Body of pancreas (tissue), 4 donors: Measurements from ENCODE around the gene CRX. TPM values are rescaled to one million over a fixed set of nuclear protein-coding genes. Genes with fewer than 3 reads are reported as not detected.
"Not testable (repeated sequence)": the region's sequence is repeated elsewhere in the genome, so short reads cannot be mapped to it uniquely, and the experiment has no call there.

Experiments used
- ATAC-seq: fragments of 150-250 bp; one replicate; pipeline ENCODE4 v1.9.1; 2016
- DNase-seq, 4 donors: peaks; one replicate each; pipeline ENCODE4 v3.0.0-alpha.2; 2019
- H3K27ac ChIP-seq, 4 donors: fragments of 200-600 bp; sonication (generic); 1 replicate in 3 of 4; 2 replicates in 1 of 4; pipeline versions ENCODE4 v1.5.1 to v1.6.1; 2016 to 2019; ENCODE audit warnings: mild to moderate bottlenecking in 1 of 4, mixed read lengths in 1 of 4, moderate library complexity in 1 of 4
- H3K27me3 ChIP-seq, 2 donors: fragments of 200-600 bp; sonication (generic); one replicate each; pipeline ENCODE4 v1.6.0; 2016; ENCODE audit warnings: mild to moderate bottlenecking in 1 of 2
- H3K36me3 ChIP-seq, 2 donors: fragments of 200-600 bp; sonication (generic); replicated peaks in 1 of 2; 2 replicates each; pipeline ENCODE4 v1.5.1; 2016; ENCODE audit warnings: low read depth in 2 of 2; ENCODE audit not compliant: insufficient read depth in 1 of 2
- H3K4me1 ChIP-seq: fragments of 200-600 bp; sonication (generic); one replicate; pipeline ENCODE4 v1.6.0; 2016
- H3K4me3 ChIP-seq, 2 donors: fragments of 200-600 bp; sonication (generic); 1 replicate in 1 of 2; 2 replicates in 1 of 2; pipeline ENCODE4 v1.5.1; 2016 to 2019
- H3K9me3 ChIP-seq, 3 donors: fragments of 200-600 bp; sonication (generic); 1 replicate in 2 of 3; 2 replicates in 1 of 3; pipeline ENCODE4 v1.5.1; 2016
- POLR2A ChIP-seq, 3 donors: fragments of 450-650 bp; IDR thresholded peaks; one replicate each; pipeline ENCODE4 v1.6.1; 2016; ENCODE audit warnings: antibody characterized with exemption in 3 of 3, mild to moderate bottlenecking in 2 of 3
- WGBS, 2 donors: methylation state at CpG; one replicate each; pipeline ENCODE4 v1.1.5; 2017; 5-methylcytosine and 5-hydroxymethylcytosine counted together
- intact Hi-C: fragments of 100-400 bp; cut with DNase I; formaldehyde crosslinking; loops from one replicate; pipeline ENCODE4 v1.15.1; 2023
- total RNA-seq, 2 donors: library from RNA; depleted of rRNA; stranded (reverse); fragments of >200 nt; gene quantifications; one replicate each; pipeline ENCODE4 v1.1.0, GENCODE V29; 2016
- TF ChIP-seq, protein P1 (sequence below), 7 experiments: fragments of 450-650 bp in 4 of 7; fragments of 200-600 bp in 3 of 7; sonication (generic) in 3 of 7; IDR thresholded peaks; one replicate each; pipeline ENCODE4 v1.5.1; 2016 to 2019; ENCODE audit warnings: antibody characterized with exemption in 7 of 7

Gene CRX
- total RNA-seq, 2 donors from 2014 or later: not detected

DNA sequence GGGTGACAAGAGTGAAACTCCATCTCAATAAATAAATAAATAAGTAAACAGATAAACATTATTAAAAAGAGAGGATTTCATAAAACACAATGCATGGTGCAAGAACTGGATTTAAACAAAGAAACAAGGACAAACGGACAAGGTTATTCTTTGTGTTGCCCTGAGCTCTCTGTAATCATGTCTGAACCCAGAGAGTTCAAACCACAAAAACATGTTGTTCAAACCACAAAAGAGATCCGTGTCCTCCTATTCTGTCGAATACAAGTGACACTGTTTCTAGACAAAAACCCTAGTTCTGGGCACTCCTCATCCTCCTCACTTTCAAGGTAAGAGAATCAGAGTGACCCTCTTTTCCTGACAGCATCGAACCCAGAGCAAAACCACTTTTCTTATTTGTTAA is 32.7 kb downstream of the CRX start:
- H3K4me3 ChIP-seq: no peak overlapping the region
- peaks cover 0 to 4% of the 10 kb centered on the region in 2 donors for H3K27me3 ChIP-seq
- 47 to 51% methylated on average over 4 of the region's 4 CpGs for WGBS, 2 donors
- H3K36me3 ChIP-seq: no peaks in the 10 kb centered on the region
- DNase-seq (no peak), ATAC-seq (no peak)
- no peak for TF ChIP-seq POLR2A (IDR thresholded peaks at IDR 0.05)
- TF ChIP-seq, protein P1, sequence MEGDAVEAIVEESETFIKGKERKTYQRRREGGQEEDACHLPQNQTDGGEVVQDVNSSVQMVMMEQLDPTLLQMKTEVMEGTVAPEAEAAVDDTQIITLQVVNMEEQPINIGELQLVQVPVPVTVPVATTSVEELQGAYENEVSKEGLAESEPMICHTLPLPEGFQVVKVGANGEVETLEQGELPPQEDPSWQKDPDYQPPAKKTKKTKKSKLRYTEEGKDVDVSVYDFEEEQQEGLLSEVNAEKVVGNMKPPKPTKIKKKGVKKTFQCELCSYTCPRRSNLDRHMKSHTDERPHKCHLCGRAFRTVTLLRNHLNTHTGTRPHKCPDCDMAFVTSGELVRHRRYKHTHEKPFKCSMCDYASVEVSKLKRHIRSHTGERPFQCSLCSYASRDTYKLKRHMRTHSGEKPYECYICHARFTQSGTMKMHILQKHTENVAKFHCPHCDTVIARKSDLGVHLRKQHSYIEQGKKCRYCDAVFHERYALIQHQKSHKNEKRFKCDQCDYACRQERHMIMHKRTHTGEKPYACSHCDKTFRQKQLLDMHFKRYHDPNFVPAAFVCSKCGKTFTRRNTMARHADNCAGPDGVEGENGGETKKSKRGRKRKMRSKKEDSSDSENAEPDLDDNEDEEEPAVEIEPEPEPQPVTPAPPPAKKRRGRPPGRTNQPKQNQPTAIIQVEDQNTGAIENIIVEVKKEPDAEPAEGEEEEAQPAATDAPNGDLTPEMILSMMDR (IDR thresholded peaks at IDR 0.05): no peak
- no peaks in the 10 kb centered on the region for H3K9me3 ChIP-seq
- no peak overlapping the region for H3K27ac ChIP-seq
- no peaks in the 10 kb centered on the region for H3K4me1 ChIP-seq
- intact Hi-C loops: no loop called here

DNA sequence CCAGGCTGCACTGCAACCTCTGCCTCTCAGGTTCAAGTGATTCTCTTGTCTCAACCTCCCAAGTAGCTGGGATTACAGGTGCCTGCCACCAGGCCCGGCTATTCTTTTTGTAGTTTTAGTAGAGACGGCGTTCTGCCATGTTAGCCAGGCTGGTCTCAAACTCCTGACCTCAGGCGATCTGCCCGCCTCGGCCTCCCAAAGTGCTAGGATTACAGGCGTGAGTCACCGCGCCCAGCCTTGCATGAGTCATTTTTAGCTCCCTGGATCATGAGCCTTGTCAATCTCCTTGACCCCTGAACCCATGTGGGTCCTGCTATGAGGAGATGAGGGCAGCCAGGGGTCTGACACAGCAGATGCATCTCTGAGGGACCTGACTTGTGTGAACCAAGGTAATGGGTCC is 36.5 kb downstream of the CRX start:
- intact Hi-C loops, H3K4me3 ChIP-seq, H3K4me1 ChIP-seq, H3K36me3 ChIP-seq, H3K27me3 ChIP-seq, DNase-seq, H3K27ac ChIP-seq, ATAC-seq, H3K9me3 ChIP-seq: not testable (repeated sequence)
- WGBS, 2 donors: 73 to 79% methylated on average over 3 to 9 of the region's 9 CpGs

DNA sequence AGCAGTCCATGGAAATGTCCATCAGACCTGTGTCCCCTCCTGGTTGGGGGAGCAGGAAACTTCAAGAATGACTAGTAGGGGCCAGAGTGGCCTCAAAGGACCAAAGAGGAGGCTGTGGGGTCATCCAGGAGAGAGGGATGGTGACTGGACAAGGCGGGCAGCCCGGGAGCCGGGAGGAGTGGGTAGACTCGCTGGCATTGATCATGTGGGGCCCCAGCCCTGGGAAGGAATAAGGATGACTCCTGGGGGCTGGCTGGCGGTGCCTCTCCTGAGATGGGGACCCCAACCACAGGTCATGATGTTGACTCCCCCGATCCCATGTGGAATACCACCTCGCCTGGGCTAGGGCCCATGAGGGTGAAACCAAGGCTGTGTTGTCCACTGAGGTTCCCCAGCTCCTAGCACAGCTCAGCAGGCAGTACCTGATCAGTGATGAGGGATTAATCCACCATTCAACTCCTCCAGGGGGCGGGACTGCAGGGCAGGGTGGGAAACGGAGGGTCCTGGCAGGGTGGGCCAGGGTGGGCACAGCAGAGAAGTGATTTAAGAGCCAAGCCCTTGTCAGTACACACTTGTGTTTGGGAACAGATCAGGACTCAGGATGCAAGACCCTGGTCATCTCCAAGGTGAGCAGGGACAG is 37.0 kb downstream of the CRX start, which contains the start of gene TPRX2:
Gene TPRX2, plus strand, starts transcription at position 590 of the 640 bp plus-strand sequence. Its CDS starts 12 bp downstream, at position 602.
- H3K4me3 ChIP-seq, H3K36me3 ChIP-seq, H3K9me3 ChIP-seq, H3K4me1 ChIP-seq, ATAC-seq, H3K27me3 ChIP-seq, intact Hi-C loops, DNase-seq, H3K27ac ChIP-seq: not testable (repeated sequence)
- WGBS, 2 donors: 63 to 84% methylated on average over 5 to 9 of the region's 9 CpGs

DNA sequence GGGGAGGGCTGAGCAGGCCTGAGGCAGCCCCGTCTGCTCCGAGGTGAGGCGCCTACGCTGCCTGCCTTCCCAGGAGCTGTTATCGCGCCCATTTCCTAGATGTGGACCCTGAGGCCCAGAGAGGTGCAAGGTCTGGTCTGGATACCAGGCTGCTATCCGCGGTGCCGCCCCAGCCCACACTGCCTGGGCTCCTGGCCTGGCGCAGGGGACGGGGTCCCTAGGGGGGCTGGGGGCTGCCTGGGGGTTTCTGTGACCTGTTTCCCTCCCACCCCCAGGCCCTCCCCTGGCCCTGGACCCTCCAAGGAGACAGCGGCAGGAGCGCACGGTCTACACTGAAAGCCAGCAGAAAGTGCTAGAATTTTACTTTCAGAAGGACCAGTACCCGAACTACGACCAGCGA is 38.1 kb downstream of the CRX start:
- not testable (repeated sequence) for H3K36me3 ChIP-seq

DNA sequence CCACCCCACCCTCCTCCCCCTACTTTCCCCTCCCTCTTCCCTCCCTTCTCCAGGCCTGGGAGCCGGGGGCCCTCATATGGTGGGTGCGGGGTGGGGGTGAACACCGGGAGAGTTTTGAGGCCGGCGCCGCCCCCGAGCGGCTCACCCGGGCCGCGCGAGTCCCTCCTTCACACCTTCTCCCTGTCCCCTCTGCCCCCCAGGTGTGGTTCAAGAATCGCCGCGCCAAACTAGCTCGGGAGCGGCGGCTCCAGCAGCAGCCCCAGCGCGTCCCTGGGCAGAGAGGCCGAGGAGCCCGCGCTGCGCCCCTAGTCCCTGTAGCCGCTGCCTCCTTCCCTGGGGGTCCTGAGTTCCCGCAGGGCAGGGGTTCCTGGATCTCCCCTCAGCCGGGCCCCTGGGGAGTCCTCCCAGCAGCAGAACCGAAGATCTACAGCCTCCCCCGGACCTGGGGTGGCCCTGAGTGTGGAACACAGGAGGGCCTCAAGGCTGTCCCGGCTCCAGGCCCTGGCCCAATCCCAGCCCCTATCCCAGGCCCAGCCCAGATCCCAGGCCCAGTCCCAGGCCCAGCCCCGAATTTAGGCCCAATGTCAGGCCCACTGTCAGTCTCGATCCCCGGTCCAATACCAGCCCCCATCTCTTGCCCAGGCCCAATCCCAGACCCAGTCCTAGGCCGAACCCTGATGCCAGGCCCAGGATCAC is 39.0 kb downstream of the CRX start:
- Histone ChIP-seq H3K4me3 (no peak overlapping the region), H3K9me3 (no peaks in the 10 kb centered on the region), H3K36me3 (no peaks in the 10 kb centered on the region), H3K27ac (no peak overlapping the region), H3K4me1 (no peaks in the 10 kb centered on the region), H3K27me3 (no peaks in the 10 kb centered on the region)
- DNase-seq: no peak
- no peak for TF ChIP-seq POLR2A (IDR thresholded peaks at IDR 0.05)
- TF ChIP-seq, protein P1 (IDR thresholded peaks at IDR 0.05): no peak
- 61 to 73% methylated on average over 12 to 18 of the region's 34 CpGs for WGBS, 2 donors
- intact Hi-C loops: no loop called here
- ATAC-seq: no peak

More for the DNA sequence above, 38.1 kb downstream of the CRX start:
- H3K9me3 ChIP-seq, ATAC-seq, DNase-seq, H3K27ac ChIP-seq, intact Hi-C loops, H3K4me1 ChIP-seq, H3K4me3 ChIP-seq, H3K27me3 ChIP-seq: not testable (repeated sequence)
- no CpG with 5 or more reads among the region's 17 CpGs for WGBS, 2 donors

DNA sequence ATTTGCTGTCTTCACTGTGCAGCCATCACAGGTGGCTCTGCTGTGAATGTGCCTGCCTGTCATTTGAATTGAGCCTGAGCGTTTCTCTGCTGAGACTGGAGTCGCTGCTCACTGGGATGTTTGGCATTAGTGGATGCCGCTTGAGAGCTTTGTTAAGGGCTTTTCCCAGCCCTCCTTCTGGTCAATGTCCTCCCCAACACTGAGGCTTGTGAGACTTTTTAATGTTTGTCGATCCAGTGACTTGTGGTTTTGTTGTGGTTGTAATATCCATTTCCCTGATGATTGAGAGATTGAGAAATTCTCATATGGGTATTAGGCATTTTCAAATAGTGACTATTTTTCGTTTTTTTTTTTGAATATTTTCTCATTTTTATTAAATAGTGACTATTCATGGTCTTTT is 39.9 kb downstream of the CRX start:
- no peak for ATAC-seq
- no peak for DNase-seq
- Histone ChIP-seq H3K27me3 (no peaks in the 10 kb centered on the region), H3K36me3 (no peaks in the 10 kb centered on the region), H3K4me3 (no peak overlapping the region), H3K9me3 (no peaks in the 10 kb centered on the region), H3K4me1 (no peaks in the 10 kb centered on the region), H3K27ac (no peak overlapping the region)
- TF ChIP-seq, protein P1 (IDR thresholded peaks at IDR 0.05): no peak
- no peak for TF ChIP-seq POLR2A (IDR thresholded peaks at IDR 0.05)
- WGBS, 2 donors: 88 to 89% methylated on average over 5 of the region's 5 CpGs
- intact Hi-C loops: no loop called here
